Activated T-cell treated with anti-CD3 and anti-CD28 coated beads, Interleukin-2, amount 50 U/mL, for 4 hours (primary cell): Measurements from ENCODE around the gene ALMS1. TPM values are rescaled to one million over a fixed set of nuclear protein-coding genes. Genes with fewer than 3 reads are reported as not detected.
"Not testable (repeated sequence)": the region's sequence is repeated elsewhere in the genome, so short reads cannot be mapped to it uniquely, and the experiment has no call there.

Experiments used
- ATAC-seq, 2 donors: fragments of 200-7000 bp; cut with Tn5 transposase; one replicate each; pipeline ENCODE4 v1.10.0; 2021
- DNase-seq: peaks from one replicate; pipeline ENCODE4 v3.0.0-alpha.2; 2020
- H3K27me3 Mint-ChIP-seq: one replicate; pipeline ENCODE4 v1.8.0; 2021; ENCODE audit warnings: low read depth, mixed read lengths
- H3K36me3 Mint-ChIP-seq: one replicate; pipeline ENCODE4 v1.8.0; 2022; ENCODE audit warnings: mixed read lengths; ENCODE audit not compliant: insufficient read depth
- H3K4me1 Mint-ChIP-seq: one replicate; pipeline ENCODE4 v1.8.0; 2021; ENCODE audit warnings: low read depth, mixed read lengths
- H3K4me3 Mint-ChIP-seq: one replicate; pipeline ENCODE4 v1.8.0; 2021; ENCODE audit warnings: mild to moderate bottlenecking, moderate library complexity, mixed read lengths
- H3K9me3 Mint-ChIP-seq: one replicate; pipeline ENCODE4 v1.8.0; 2021; ENCODE audit warnings: mixed read lengths
- total RNA-seq, 3 donors: library from RNA; stranded (reverse); gene quantifications; one replicate each; pipeline ENCODE4 v1.2.1, GENCODE V29; 2021

The ALMS1 gene
- total RNA-seq, 3 donors from 2014 or later, result 11.0 to 21.3 (median 14.6) TPM

GRCh38 chr2:73436019-73436418 is 50.4 kb downstream of the ALMS1 start:
- H3K27me3 Mint-ChIP-seq, result no peaks in the 10 kb centered on the region
- no peaks in the 10 kb centered on the region for H3K9me3 Mint-ChIP-seq
- H3K36me3 Mint-ChIP-seq, result peaks cover 18% of the 10 kb centered on the region
- DNase-seq (no peak), ATAC-seq (no peak)
- no peaks in the 10 kb centered on the region for H3K4me1 Mint-ChIP-seq
- no peak overlapping the region for H3K4me3 Mint-ChIP-seq

DNA sequence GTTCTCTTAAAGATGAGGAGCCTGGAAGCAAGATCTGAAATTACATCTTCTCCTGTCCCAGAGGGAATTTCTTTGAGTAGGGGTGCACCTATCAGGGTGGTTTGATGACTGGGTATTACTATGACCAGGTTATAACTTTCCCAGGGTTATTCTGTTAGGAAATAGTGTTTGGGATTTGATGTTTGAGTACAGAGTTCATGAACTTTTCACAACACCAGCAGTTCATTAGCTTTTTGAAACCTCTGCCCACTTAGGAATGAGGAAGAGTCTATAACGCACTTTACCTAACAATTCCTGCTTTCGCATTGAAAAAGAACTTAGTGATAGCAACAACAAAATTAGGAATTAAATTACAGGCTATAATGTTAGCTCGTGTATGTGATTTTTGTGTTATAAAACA is 58.6 kb downstream of the ALMS1 start:
- Mint-ChIP-seq H3K36me3 (peaks cover 52% of the 10 kb centered on the region), H3K27me3 (no peaks in the 10 kb centered on the region), H3K9me3 (no peaks in the 10 kb centered on the region), H3K4me3 (no peak overlapping the region), H3K4me1 (no peaks in the 10 kb centered on the region)
- ATAC-seq (no peak), DNase-seq (no peak)

GRCh38 chr2:73448856-73449255 is 63.2 kb downstream of the ALMS1 start:
- DNase-seq (no peak), ATAC-seq (no peak)
- Mint-ChIP-seq H3K36me3 (peaks cover 56% of the 10 kb centered on the region), H3K27me3 (no peaks in the 10 kb centered on the region), H3K4me1 (no peaks in the 10 kb centered on the region), H3K4me3 (no peak overlapping the region), H3K9me3 (no peaks in the 10 kb centered on the region)

GRCh38 chr2:73449404-73449803 is 63.8 kb downstream of the ALMS1 start:
- H3K9me3 Mint-ChIP-seq, result no peaks in the 10 kb centered on the region
- no peaks in the 10 kb centered on the region for H3K27me3 Mint-ChIP-seq
- no peak overlapping the region for H3K4me3 Mint-ChIP-seq
- ATAC-seq (no peak), DNase-seq (no peak)
- peaks cover 59% of the 10 kb centered on the region for H3K36me3 Mint-ChIP-seq
- H3K4me1 Mint-ChIP-seq, result no peaks in the 10 kb centered on the region

GRCh38 chr2:73451263-73451972 is 65.8 kb downstream of the ALMS1 start:
- H3K4me3 Mint-ChIP-seq, result no peak overlapping the region
- no peaks in the 10 kb centered on the region for H3K9me3 Mint-ChIP-seq
- peaks cover 57% of the 10 kb centered on the region for H3K36me3 Mint-ChIP-seq
- no peaks in the 10 kb centered on the region for H3K4me1 Mint-ChIP-seq
- no peaks in the 10 kb centered on the region for H3K27me3 Mint-ChIP-seq
- ATAC-seq (no peak), DNase-seq (no peak)

DNA sequence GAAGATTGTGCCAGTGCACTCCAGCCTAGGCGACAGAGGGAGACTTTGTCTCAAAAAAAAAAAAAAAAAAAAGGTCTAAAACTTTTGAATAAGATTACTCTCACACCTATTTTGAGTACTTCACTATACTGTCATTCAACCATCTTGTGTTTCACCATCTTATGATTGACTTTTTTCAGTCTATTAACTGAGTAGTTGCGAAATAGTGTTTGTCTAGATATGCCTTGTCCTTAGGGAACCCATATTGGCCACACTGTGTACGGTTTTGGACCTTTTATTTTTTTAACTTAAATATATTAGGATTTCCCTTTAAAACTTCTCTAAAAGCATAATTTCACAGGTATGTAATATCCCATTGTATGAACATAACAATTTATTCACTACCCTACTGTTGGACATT is 72.3 kb downstream of the ALMS1 start:
- Mint-ChIP-seq H3K9me3 (peaks cover under 1% of the 10 kb centered on the region), H3K27me3 (no peaks in the 10 kb centered on the region), H3K4me3 (no peak overlapping the region), H3K36me3 (peaks cover 41% of the 10 kb centered on the region), H3K4me1 (no peaks in the 10 kb centered on the region)
- no peak for ATAC-seq
- no peak for DNase-seq

GRCh38 chr2:73462388-73462787 is 76.8 kb downstream of the ALMS1 start:
- not testable (repeated sequence) for H3K27me3 Mint-ChIP-seq, H3K4me1 Mint-ChIP-seq, ATAC-seq, H3K4me3 Mint-ChIP-seq, H3K9me3 Mint-ChIP-seq, DNase-seq
- H3K36me3 Mint-ChIP-seq, result peaks cover 18% of the 10 kb centered on the region

DNA sequence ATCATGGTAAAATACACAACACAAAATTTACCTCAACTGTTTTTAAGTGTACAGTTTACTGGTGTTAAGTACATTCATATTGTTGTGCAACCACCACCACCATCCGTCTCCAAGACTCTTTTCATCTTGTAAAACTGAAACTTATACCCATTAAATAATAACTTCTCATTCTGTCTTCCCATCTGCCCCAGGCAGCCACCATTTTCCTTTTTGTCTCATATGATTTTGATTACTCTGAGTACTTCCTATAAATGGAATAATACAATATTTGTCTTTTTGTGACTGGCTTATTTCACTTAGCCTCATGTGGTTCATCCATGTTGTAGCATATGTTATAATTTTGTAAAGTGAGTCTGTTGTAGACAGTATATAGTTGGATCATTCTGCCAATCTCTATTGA is 82.7 kb downstream of the ALMS1 start:
- no peak for ATAC-seq
- H3K27me3 Mint-ChIP-seq, result no peaks in the 10 kb centered on the region
- H3K9me3 Mint-ChIP-seq, result no peaks in the 10 kb centered on the region
- no peaks in the 10 kb centered on the region for H3K4me1 Mint-ChIP-seq
- no peaks in the 10 kb centered on the region for H3K36me3 Mint-ChIP-seq
- DNase-seq, result no peak
- H3K4me3 Mint-ChIP-seq, result no peak overlapping the region

- not testable (repeated sequence) for H3K9me3 Mint-ChIP-seq, ATAC-seq, H3K4me3 Mint-ChIP-seq, DNase-seq, H3K4me1 Mint-ChIP-seq, H3K27me3 Mint-ChIP-seq
- H3K36me3 Mint-ChIP-seq, result peaks cover 18% of the 10 kb centered on the region
Measured at GRCh38 chr2:73483874-73484273, 98.2 kb downstream of the ALMS1 start.

GRCh38 chr2:73487112-73487657 is 101.5 kb downstream of the ALMS1 start:
- Mint-ChIP-seq H3K9me3 (no peaks in the 10 kb centered on the region), H3K27me3 (no peaks in the 10 kb centered on the region), H3K4me1 (peaks cover 4% of the 10 kb centered on the region), H3K36me3 (peaks cover 42% of the 10 kb centered on the region), H3K4me3 (no peak overlapping the region)
- ATAC-seq, result no peak
- DNase-seq, result no peak

- DNase-seq (no peak), ATAC-seq (no peak)
- Mint-ChIP-seq H3K9me3 (no peaks in the 10 kb centered on the region), H3K27me3 (no peaks in the 10 kb centered on the region), H3K36me3 (peaks cover 43% of the 10 kb centered on the region), H3K4me1 (peaks cover 4% of the 10 kb centered on the region), H3K4me3 (no peak overlapping the region)
Measured at GRCh38 chr2:73488079-73488478, 102.4 kb downstream of the ALMS1 start.

DNA sequence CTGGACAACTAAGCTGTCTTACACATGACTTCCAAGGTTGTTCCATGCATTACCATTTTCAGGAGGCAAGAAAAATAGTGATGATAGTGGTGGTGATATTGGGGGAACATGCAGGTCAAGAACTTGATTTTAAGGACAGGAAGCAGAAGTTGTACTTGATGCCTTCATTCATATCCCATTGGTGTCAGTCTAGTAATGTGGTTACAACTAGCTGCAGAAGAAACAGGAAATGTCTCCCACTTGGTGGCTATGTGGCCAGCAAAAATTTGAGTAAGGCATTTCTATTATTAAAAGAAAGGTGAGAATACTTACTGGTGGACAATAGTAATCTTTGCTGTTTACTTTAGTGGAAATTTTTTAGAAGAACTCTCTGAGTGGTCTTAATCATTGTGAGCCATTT is 103.4 kb downstream of the ALMS1 start:
- no peaks in the 10 kb centered on the region for H3K27me3 Mint-ChIP-seq

DNA sequence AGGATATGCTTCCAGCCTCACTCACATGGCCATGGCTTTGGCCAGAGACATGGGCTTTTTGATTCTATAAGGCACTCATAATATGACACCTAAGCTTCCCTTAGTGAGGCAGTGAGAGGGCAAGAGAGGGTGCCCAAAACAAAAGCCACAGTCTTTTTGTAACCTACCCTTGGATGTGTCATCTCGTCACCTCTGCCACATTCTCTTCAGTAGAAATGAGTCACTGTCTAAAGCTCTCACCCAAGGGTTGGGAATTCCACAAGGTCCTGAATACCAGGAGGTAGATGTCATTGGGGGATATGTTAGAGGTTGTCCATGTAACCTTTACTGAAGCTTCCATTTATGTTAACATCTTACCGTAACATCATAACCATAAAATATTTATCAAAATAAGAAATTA is 108.4 kb downstream of the ALMS1 start:
- no peaks in the 10 kb centered on the region for H3K27me3 Mint-ChIP-seq
- no peaks in the 10 kb centered on the region for H3K9me3 Mint-ChIP-seq
- H3K4me1 Mint-ChIP-seq, result peaks cover under 1% of the 10 kb centered on the region
- peak; percentile 73 to 87 for ATAC-seq
- no peak overlapping the region for H3K4me3 Mint-ChIP-seq
- DNase-seq, result no peak
- peaks cover 45% of the 10 kb centered on the region for H3K36me3 Mint-ChIP-seq

More for the DNA sequence above, 103.4 kb downstream of the ALMS1 start:
- ATAC-seq (no peak), DNase-seq (no peak)
- Mint-ChIP-seq H3K36me3 (peaks cover 43% of the 10 kb centered on the region), H3K4me1 (peaks cover 4% of the 10 kb centered on the region), H3K9me3 (no peaks in the 10 kb centered on the region), H3K4me3 (no peak overlapping the region)

- no peaks in the 10 kb centered on the region for H3K4me1 Mint-ChIP-seq
- H3K4me3 Mint-ChIP-seq, result no peak overlapping the region
- DNase-seq (no peak), ATAC-seq (no peak)
- H3K9me3 Mint-ChIP-seq, result peaks cover 28% of the 10 kb centered on the region
- no peaks in the 10 kb centered on the region for H3K27me3 Mint-ChIP-seq
- H3K36me3 Mint-ChIP-seq, result peaks cover 46% of the 10 kb centered on the region
Measured at GRCh38 chr2:73503992-73504570, 118.4 kb downstream of the ALMS1 start.

- not testable (repeated sequence) for H3K4me3 Mint-ChIP-seq, H3K27me3 Mint-ChIP-seq, H3K4me1 Mint-ChIP-seq, ATAC-seq, DNase-seq
- H3K9me3 Mint-ChIP-seq, result peaks cover 33% of the 10 kb centered on the region
- H3K36me3 Mint-ChIP-seq, result peaks cover 52% of the 10 kb centered on the region
Measured at GRCh38 chr2:73504850-73505249, 119.2 kb downstream of the ALMS1 start.
